ENCODE results near the gene SYT5. TPM values are rescaled to one million over a fixed set of nuclear protein-coding genes. Genes with fewer than 3 reads are reported as not detected.

The SYT5 gene
- total and polyA plus RNA-seq, 2 of the 8 experiments (the other 6 are each of a cell fraction or from before 2014, with no cell fraction given) = 0.35 to 0.67 TPM

DNA sequence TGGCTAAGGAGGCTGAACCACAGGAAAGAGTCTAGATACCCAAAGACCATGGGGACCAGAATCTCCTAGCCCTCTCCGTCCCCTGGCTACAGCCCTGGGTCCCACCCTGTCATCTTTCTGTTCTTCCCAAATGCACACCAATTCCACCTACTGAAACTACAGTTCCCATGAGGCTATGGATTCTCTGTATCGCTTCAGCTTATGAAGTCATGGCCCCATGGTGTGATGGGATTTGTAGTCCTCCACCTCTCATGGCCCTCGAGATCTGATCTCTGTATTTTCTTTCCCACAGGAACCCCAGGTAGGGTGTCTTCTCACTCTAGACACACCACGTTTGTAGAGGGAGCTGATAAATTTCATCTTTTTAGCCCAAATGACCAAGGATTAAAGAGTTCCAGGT lies 17.4 kb upstream of the SYT5 start:
- Histone ChIP-seq H3K4me2 (ENCODE audit: insufficient read depth in 1 of 2, low read depth in 2 of 2, low read length in 2 of 2) (no peak overlapping the region), H3K4me3 (ENCODE audit: extremely low read depth in 1 of 4, insufficient read depth in 2 of 4, low read depth in 3 of 4, low read length in 4 of 4) (no peak overlapping the region), H3K27ac (ENCODE audit: low read depth, low read length) (no peak overlapping the region), H2AFZ (ENCODE audit: low read length) (no peak overlapping the region), H3K36me3 (ENCODE audit: control insufficient read depth in 2 of 4, insufficient read depth in 4 of 4, low read length in 3 of 4) (no peaks in the 10 kb centered on the region), H3K9me3 (ENCODE audit: insufficient read depth in 2 of 2, low read depth in 1 of 2, low read length in 1 of 2) (no peaks in the 10 kb centered on the region), H3K56ac (replicated peaks; ENCODE audit: insufficient read length, low read depth, low read length) (no peak overlapping the region), H2BK12ac (ENCODE audit: low read depth, low read length) (no peak overlapping the region), H2BK5ac (ENCODE audit: low read depth, low read length) (no peak overlapping the region), H2BK120ac (replicated peaks; ENCODE audit: low read depth, low read length) (no peak overlapping the region), H4K5ac (ENCODE audit: insufficient read length, low read depth, low read length) (no peak overlapping the region), H2BK20ac (ENCODE audit: low read length) (no peak overlapping the region), H3K27me3 (replicated peaks in 1 of 4; ENCODE audit: control insufficient read depth in 3 of 4, extremely low read depth in 1 of 4, insufficient read depth in 3 of 4, low read length in 3 of 4) (no peaks in the 10 kb centered on the region), H3K14ac (ENCODE audit: insufficient read length) (no peak overlapping the region), H4K20me1 (replicated peaks in 1 of 2; ENCODE audit: control insufficient read depth in 1 of 2, insufficient read depth in 2 of 2, low read length in 2 of 2) (no peaks in the 10 kb centered on the region), H2AK5ac (ENCODE audit: low read depth, low read length) (no peak overlapping the region), H3K18ac (ENCODE audit: extremely low read depth, low read length) (no peak overlapping the region), H3K9ac (replicated peaks in 1 of 4; ENCODE audit: extremely low read depth in 1 of 4, low read depth in 3 of 4, low read length in 3 of 4) (no peak overlapping the region), H3K79me2 (ENCODE audit: control insufficient read depth in 1 of 2, insufficient read depth in 2 of 2, low read length in 2 of 2) (no peaks in the 10 kb centered on the region), H3K79me1 (ENCODE audit: low read depth, low read length) (no peaks in the 10 kb centered on the region), H3K4ac (replicated peaks; ENCODE audit: insufficient read length, low read depth, low read length) (no peak overlapping the region), H4K91ac (replicated peaks; ENCODE audit: insufficient read length, low read length) (no peak overlapping the region), H2BK15ac (ENCODE audit: low read length) (no peak overlapping the region), H3K4me1 (replicated peaks in 1 of 4; ENCODE audit: control insufficient read depth in 3 of 4, insufficient read depth in 4 of 4, low read length in 3 of 4) (no peaks in the 10 kb centered on the region), H3K23ac (ENCODE audit: insufficient read length) (no peak overlapping the region), H4K8ac (ENCODE audit: extremely low read depth, insufficient read depth, low read length) (no peak overlapping the region), H3K23me2 (ENCODE audit: low read depth, low read length) (no peaks in the 10 kb centered on the region; the same call in 1 of the 2 replicates)
- DNase-seq (ENCODE audit: low read depth in 1 of 2, low spot score in 2 of 2) (no peak), FAIRE-seq (no peak)
- 70% methylated on average over 4 of the region's 4 CpGs; no CpG with 5 or more reads in 1 of the 2 experiments for WGBS, 2 experiments (ENCODE audit: extremely low coverage in 1 of 2, insufficient coverage in 1 of 2, insufficient read length in 1 of 2, insufficient replicate concordance in 2 of 2, low coverage in 1 of 2, low lambda C conversion rate in 2 of 2, missing lambda C conversion rate in 1 of 2)
- peak; percentile 94 for TF ChIP-seq SIX5 (IDR thresholded peaks at IDR 0.05; ENCODE audit: low read depth, low read length)
- TF ChIP-seq KDM1A (IDR thresholded peaks at IDR 0.05; ENCODE audit: borderline replicate concordance, low read length) = no peak
- peak; percentile 66; the same call in 1 of the 2 replicates for TF ChIP-seq CREB1 (IDR thresholded peaks at IDR 0.05)
- ChIA-PET CTCF (ENCODE audit: partially characterized antibody) (interaction anchor here (0.6 to 1.7 kb wide), 6 partner anchors 9 to 270 kb away, joined by 3 to 6 read pairs (median 4); partner anchors contain the start of gene DNAAF3), POLR2A (ENCODE audit: partially characterized antibody) (interaction anchor here (1.4 kb wide), 1 partner anchor 9 kb away, joined by 3 read pairs; no protein-coding TSS in a partner anchor)

All from H1 (cell line).